Muscle layer of colon (tissue), 2 donors: Measurements from ENCODE around the gene CTSD.

ENCODE experiments used
- H3K27ac ChIP-seq: one replicate; pipeline ENCODE4 v1.7.0; 2013; ENCODE audit warnings: low read depth, mild to moderate bottlenecking, low read length, moderate library complexity
- H3K27me3 ChIP-seq, 2 donors: one replicate each; pipeline ENCODE4 v1.7.0; 2013; ENCODE audit warnings: low read length in 2 of 2, mild to moderate bottlenecking in 2 of 2; ENCODE audit not compliant: insufficient read depth in 2 of 2, control insufficient read depth in 1 of 2
- H3K36me3 ChIP-seq: one replicate; pipeline ENCODE4 v1.7.0; 2013; ENCODE audit warnings: mild to moderate bottlenecking, low read length; ENCODE audit not compliant: insufficient read depth
- H3K4me1 ChIP-seq: one replicate; pipeline ENCODE4 v1.7.0; 2013; ENCODE audit warnings: mild to moderate bottlenecking, low read length; ENCODE audit not compliant: insufficient read depth
- H3K4me3 ChIP-seq, 2 donors: one replicate each; pipeline ENCODE4 v1.7.0; 2013; ENCODE audit warnings: low read length in 2 of 2, low read depth in 1 of 2, mild to moderate bottlenecking in 1 of 2, moderate library complexity in 1 of 2
- H3K9ac ChIP-seq: one replicate; pipeline ENCODE4 v1.7.0; 2013; ENCODE audit warnings: low read length
- H3K9me3 ChIP-seq: one replicate; pipeline ENCODE4 v1.7.0; 2013; ENCODE audit warnings: mild to moderate bottlenecking, low read length
- donor health status: abdominal sarcoma.
- donor health status: Adenocarcinoma of cecum.

Gene CTSD

GRCh38 chr11:1751531-1751921, 12.2 kb downstream of the CTSD start:
- Histone ChIP-seq H3K27me3 (peaks cover 0 to 23% of the 10 kb centered on the region in 2 donors), H3K4me3 (no peak overlapping the region), H3K36me3 (peaks cover 30% of the 10 kb centered on the region), H3K9me3 (no peaks in the 10 kb centered on the region), H3K4me1 (no peaks in the 10 kb centered on the region), H3K9ac (no peak overlapping the region), H3K27ac (no peak overlapping the region)

- peaks cover 26% of the 10 kb centered on the region for H3K36me3 ChIP-seq
- no peak overlapping the region for H3K27ac ChIP-seq
- H3K9ac ChIP-seq: no peak overlapping the region
- H3K4me1 ChIP-seq: no peaks in the 10 kb centered on the region
- peaks cover 0 to 23% of the 10 kb centered on the region in 2 donors for H3K27me3 ChIP-seq
- no peaks in the 10 kb centered on the region for H3K9me3 ChIP-seq
- H3K4me3 ChIP-seq: no peak overlapping the region
Observed at GRCh38 chr11:1750840-1751530, 12.7 kb downstream of the CTSD start.

GRCh38 chr11:1750481-1750839, 13.3 kb downstream of the CTSD start, which contains the start of gene IFITM10:
TSS of gene IFITM10 (minus strand) at chr11:1750595. CDS start at chr11:1750442, 153 bp downstream.
- Histone ChIP-seq H3K27me3 (peaks cover 0 to 23% of the 10 kb centered on the region in 2 donors), H3K9me3 (no peaks in the 10 kb centered on the region), H3K4me1 (no peaks in the 10 kb centered on the region), H3K27ac (no peak within 1 kb of the TSS), H3K4me3 (no peak within 1 kb of the TSS), H3K36me3 (peaks cover 21% of the 10 kb centered on the region), H3K9ac (no peak within 1 kb of the TSS)

GRCh38 chr11:1749395-1750351, 14.1 kb downstream of the CTSD start:
- Histone ChIP-seq H3K36me3 (peaks cover 13% of the 10 kb centered on the region), H3K4me3 (no peak overlapping the region), H3K9me3 (no peaks in the 10 kb centered on the region), H3K4me1 (no peaks in the 10 kb centered on the region), H3K27me3 (peaks cover 0 to 23% of the 10 kb centered on the region in 2 donors), H3K9ac (no peak overlapping the region), H3K27ac (no peak overlapping the region)

GRCh38 chr11:1748636-1749394, 14.9 kb downstream of the CTSD start:
- Histone ChIP-seq H3K9me3 (no peaks in the 10 kb centered on the region), H3K4me3 (no peak overlapping the region), H3K9ac (no peak overlapping the region), H3K27ac (no peak overlapping the region), H3K27me3 (peaks cover 0 to 23% of the 10 kb centered on the region in 2 donors), H3K4me1 (no peaks in the 10 kb centered on the region), H3K36me3 (peaks cover 7% of the 10 kb centered on the region)

- peaks cover 5% of the 10 kb centered on the region for H3K36me3 ChIP-seq
- H3K4me3 ChIP-seq: no peak overlapping the region
- no peak overlapping the region for H3K27ac ChIP-seq
- H3K9me3 ChIP-seq: no peaks in the 10 kb centered on the region
- no peaks in the 10 kb centered on the region for H3K4me1 ChIP-seq
- no peak overlapping the region for H3K9ac ChIP-seq
- H3K27me3 ChIP-seq: peaks cover 0 to 23% of the 10 kb centered on the region in 2 donors
Observed at GRCh38 chr11:1747753-1748635, 15.7 kb downstream of the CTSD start.

GRCh38 chr11:1746956-1747752, 16.6 kb downstream of the CTSD start:
- Histone ChIP-seq H3K4me1 (no peaks in the 10 kb centered on the region), H3K9ac (no peak overlapping the region), H3K27ac (no peak overlapping the region), H3K4me3 (no peak overlapping the region), H3K36me3 (no peaks in the 10 kb centered on the region), H3K9me3 (no peaks in the 10 kb centered on the region), H3K27me3 (peaks cover 0 to 23% of the 10 kb centered on the region in 2 donors)

GRCh38 chr11:1746511-1746931, 17.2 kb downstream of the CTSD start:
- Histone ChIP-seq H3K4me3 (no peak overlapping the region), H3K27me3 (peaks cover 0 to 23% of the 10 kb centered on the region in 2 donors), H3K36me3 (no peaks in the 10 kb centered on the region), H3K9ac (no peak overlapping the region), H3K9me3 (no peaks in the 10 kb centered on the region), H3K4me1 (no peaks in the 10 kb centered on the region), H3K27ac (no peak overlapping the region)

GRCh38 chr11:1745701-1746320, 17.9 kb downstream of the CTSD start:
- H3K9me3 ChIP-seq: no peaks in the 10 kb centered on the region
- no peak overlapping the region for H3K4me3 ChIP-seq
- no peaks in the 10 kb centered on the region for H3K4me1 ChIP-seq
- peaks cover 0 to 20% of the 10 kb centered on the region in 2 donors for H3K27me3 ChIP-seq
- no peak overlapping the region for H3K9ac ChIP-seq
- H3K36me3 ChIP-seq: no peaks in the 10 kb centered on the region
- no peak overlapping the region for H3K27ac ChIP-seq
